Gastroesophageal sphincter (tissue), 3 donors: ENCODE data around the gene SNRNP40.

Experiments
- POLR2A ChIP-seq, 2 donors: fragments of 450-650 bp; IDR thresholded peaks; one replicate each; pipeline ENCODE4 v1.6.1; 2017; ENCODE audit warnings: antibody characterized with exemption in 2 of 2, mild to moderate bottlenecking in 2 of 2, moderate library complexity in 1 of 2
- POLR2AphosphoS5 ChIP-seq: sonication (generic); formaldehyde crosslinking; IDR thresholded peaks from one replicate; pipeline ENCODE4 v1.6.1; 2017; ENCODE audit warnings: antibody characterized with exemption
- TF ChIP-seq, protein P1 (sequence below), 4 experiments: fragments of 200-600 bp in 2 of 4; fragments of 450-650 bp in 2 of 4; sonication (generic) in 1 of 4; IDR thresholded peaks; one replicate each; pipeline ENCODE4 v1.5.1; 2017 to 2019; ENCODE audit warnings: antibody characterized with exemption in 4 of 4, mild to moderate bottlenecking in 2 of 4, moderate library complexity in 2 of 4

DNA sequence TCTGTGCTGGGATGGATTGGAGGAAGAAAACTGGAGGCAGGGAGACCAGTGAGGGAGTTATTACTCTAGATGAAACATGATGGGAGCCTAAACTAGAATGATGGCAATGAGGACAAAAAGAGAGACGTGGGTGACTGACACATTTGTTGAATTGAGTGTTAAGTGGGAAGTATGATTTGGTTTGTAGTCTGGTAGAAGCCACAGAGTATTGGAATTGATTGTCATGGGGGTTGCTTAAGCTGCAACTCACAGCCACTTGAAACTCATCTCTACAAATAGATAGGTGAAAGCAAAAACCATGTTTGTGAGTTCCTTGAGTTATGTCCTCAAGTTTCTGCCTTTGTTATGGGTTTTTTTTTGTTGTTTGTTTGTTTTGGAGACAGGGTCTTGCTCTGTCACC is 47.9 kb upstream of the SNRNP40 start:
- TF ChIP-seq, protein P1, sequence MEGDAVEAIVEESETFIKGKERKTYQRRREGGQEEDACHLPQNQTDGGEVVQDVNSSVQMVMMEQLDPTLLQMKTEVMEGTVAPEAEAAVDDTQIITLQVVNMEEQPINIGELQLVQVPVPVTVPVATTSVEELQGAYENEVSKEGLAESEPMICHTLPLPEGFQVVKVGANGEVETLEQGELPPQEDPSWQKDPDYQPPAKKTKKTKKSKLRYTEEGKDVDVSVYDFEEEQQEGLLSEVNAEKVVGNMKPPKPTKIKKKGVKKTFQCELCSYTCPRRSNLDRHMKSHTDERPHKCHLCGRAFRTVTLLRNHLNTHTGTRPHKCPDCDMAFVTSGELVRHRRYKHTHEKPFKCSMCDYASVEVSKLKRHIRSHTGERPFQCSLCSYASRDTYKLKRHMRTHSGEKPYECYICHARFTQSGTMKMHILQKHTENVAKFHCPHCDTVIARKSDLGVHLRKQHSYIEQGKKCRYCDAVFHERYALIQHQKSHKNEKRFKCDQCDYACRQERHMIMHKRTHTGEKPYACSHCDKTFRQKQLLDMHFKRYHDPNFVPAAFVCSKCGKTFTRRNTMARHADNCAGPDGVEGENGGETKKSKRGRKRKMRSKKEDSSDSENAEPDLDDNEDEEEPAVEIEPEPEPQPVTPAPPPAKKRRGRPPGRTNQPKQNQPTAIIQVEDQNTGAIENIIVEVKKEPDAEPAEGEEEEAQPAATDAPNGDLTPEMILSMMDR (IDR thresholded peaks at IDR 0.05) = no peak
- TF ChIP-seq POLR2AphosphoS5 (no peak), POLR2A (IDR thresholded peaks at IDR 0.05) (no peak)
